ENCODE results near the gene GALK1.

DNA sequence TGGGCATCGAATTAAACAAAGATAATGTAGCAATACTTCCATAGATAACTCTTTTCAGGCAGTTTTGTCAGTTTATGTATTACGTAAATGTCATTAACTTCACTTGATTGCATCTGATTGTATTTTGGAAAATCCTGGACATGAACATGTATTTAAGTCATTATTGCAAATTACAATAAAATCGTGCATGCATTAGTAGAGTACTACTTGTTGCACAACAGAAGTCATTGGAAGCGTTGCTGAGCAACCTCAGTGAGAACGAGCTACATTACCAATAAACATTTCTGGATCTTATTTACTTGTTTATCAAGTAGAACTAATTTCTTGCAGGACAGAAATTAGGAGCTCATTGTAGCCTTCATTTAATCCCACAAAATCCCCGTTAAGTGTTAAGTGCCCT is 26.3 kb upstream of the GALK1 start:
- TF ChIP-seq POLR2AphosphoS5 (IDR thresholded peaks at IDR 0.05), result no peak
- no peak for TF ChIP-seq POLR2A (IDR thresholded peaks at IDR 0.05)
- TF ChIP-seq, protein P1, sequence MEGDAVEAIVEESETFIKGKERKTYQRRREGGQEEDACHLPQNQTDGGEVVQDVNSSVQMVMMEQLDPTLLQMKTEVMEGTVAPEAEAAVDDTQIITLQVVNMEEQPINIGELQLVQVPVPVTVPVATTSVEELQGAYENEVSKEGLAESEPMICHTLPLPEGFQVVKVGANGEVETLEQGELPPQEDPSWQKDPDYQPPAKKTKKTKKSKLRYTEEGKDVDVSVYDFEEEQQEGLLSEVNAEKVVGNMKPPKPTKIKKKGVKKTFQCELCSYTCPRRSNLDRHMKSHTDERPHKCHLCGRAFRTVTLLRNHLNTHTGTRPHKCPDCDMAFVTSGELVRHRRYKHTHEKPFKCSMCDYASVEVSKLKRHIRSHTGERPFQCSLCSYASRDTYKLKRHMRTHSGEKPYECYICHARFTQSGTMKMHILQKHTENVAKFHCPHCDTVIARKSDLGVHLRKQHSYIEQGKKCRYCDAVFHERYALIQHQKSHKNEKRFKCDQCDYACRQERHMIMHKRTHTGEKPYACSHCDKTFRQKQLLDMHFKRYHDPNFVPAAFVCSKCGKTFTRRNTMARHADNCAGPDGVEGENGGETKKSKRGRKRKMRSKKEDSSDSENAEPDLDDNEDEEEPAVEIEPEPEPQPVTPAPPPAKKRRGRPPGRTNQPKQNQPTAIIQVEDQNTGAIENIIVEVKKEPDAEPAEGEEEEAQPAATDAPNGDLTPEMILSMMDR (IDR thresholded peaks at IDR 0.05), result no peak

All from gastroesophageal sphincter (tissue), 3 donors.